T-helper 1 cell treated with Interleukin-12 subunit alpha and Interleukin-12 subunit beta and Interleukin-4 antibody, amounts not matched to agents 30 μg/mL and 1 μg/mL, for 36 hours (primary cell): Measurements from ENCODE around the gene FCRL2.

Source experiments
- H3K27ac Mint-ChIP-seq: one replicate; pipeline ENCODE4 v1.8.0; 2021; ENCODE audit warnings: mild to moderate bottlenecking, mixed read lengths
- H3K27me3 Mint-ChIP-seq: one replicate; pipeline ENCODE4 v1.8.0; 2021; ENCODE audit warnings: low read depth, mixed read lengths
- H3K36me3 Mint-ChIP-seq: one replicate; pipeline ENCODE4 v1.8.0; 2021; ENCODE audit warnings: low read depth, mixed read lengths
- H3K4me1 Mint-ChIP-seq: one replicate; pipeline ENCODE4 v1.8.0; 2021; ENCODE audit warnings: low read depth, mixed read lengths
- H3K4me3 Mint-ChIP-seq: one replicate; pipeline ENCODE4 v1.8.0; 2021; ENCODE audit warnings: mild to moderate bottlenecking, moderate library complexity, mixed read lengths
- H3K9me3 Mint-ChIP-seq: one replicate; pipeline ENCODE4 v1.8.0; 2021; ENCODE audit warnings: mixed read lengths

FCRL2 gene

DNA sequence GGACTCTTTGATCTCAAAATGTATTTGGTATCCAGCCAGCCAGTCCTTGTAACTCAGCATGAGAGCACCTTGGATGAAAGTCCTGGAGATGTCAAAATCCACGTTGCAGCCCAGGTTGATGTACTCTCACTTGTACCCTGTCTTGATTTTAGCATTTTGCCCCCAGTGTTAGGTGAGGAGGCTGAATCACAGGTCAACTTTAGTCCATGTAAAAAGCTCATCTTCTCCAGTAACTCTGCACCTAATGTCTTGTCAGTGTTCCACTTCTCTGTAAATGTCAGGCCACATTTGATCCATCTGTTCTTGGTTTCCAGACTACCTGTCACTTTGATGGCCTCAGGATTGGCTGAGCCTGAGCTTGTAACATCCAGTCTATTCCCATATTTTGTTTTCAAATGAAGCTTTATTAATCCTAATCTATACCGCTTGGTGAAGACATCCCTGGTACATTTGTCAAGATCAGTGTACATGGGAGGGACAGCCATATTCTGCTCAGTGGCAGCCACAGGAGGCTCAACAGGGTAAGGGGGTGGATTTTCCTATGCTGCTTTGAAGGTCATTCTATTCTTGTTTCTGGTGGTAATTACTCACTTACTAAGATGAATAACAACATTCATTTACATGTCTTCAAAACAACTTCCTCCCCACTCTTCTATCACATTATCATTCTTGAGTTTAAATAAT is 52.3 kb downstream of the FCRL2 start:
- no peak overlapping the region for H3K27ac Mint-ChIP-seq

GRCh38 chr1:157723157-157723556 is 53.8 kb downstream of the FCRL2 start:
- Mint-ChIP-seq H3K27ac (no peak overlapping the region), H3K9me3 (peaks cover 15% of the 10 kb centered on the region), H3K4me3 (no peak overlapping the region), H3K36me3 (no peaks in the 10 kb centered on the region), H3K27me3 (no peaks in the 10 kb centered on the region), H3K4me1 (no peaks in the 10 kb centered on the region)

More for the DNA sequence above, 52.3 kb downstream of the FCRL2 start:
- no peak overlapping the region for H3K4me3 Mint-ChIP-seq
- H3K4me1 Mint-ChIP-seq, result no peaks in the 10 kb centered on the region
- H3K27me3 Mint-ChIP-seq, result no peaks in the 10 kb centered on the region
- no peaks in the 10 kb centered on the region for H3K36me3 Mint-ChIP-seq
- peaks cover 15% of the 10 kb centered on the region for H3K9me3 Mint-ChIP-seq

- Mint-ChIP-seq H3K9me3 (peaks cover 15% of the 10 kb centered on the region), H3K27me3 (no peaks in the 10 kb centered on the region), H3K36me3 (no peaks in the 10 kb centered on the region), H3K4me3 (no peak overlapping the region), H3K4me1 (no peaks in the 10 kb centered on the region), H3K27ac (no peak overlapping the region)
Observed at GRCh38 chr1:157721985-157722384, 54.9 kb downstream of the FCRL2 start.

- Mint-ChIP-seq H3K27me3 (no peaks in the 10 kb centered on the region), H3K4me3 (no peak overlapping the region), H3K27ac (no peak overlapping the region), H3K4me1 (no peaks in the 10 kb centered on the region), H3K36me3 (no peaks in the 10 kb centered on the region), H3K9me3 (peaks cover 2% of the 10 kb centered on the region)
Observed at GRCh38 chr1:157715736-157716135, 61.2 kb downstream of the FCRL2 start.

GRCh38 chr1:157711802-157712201 is 65.1 kb downstream of the FCRL2 start:
- H3K4me3 Mint-ChIP-seq, result no peak overlapping the region
- no peaks in the 10 kb centered on the region for H3K27me3 Mint-ChIP-seq

GRCh38 chr1:157704878-157705277 is 72.1 kb downstream of the FCRL2 start:
- Mint-ChIP-seq H3K4me1 (no peaks in the 10 kb centered on the region), H3K27me3 (no peaks in the 10 kb centered on the region), H3K27ac (no peak overlapping the region), H3K9me3 (no peaks in the 10 kb centered on the region), H3K36me3 (no peaks in the 10 kb centered on the region), H3K4me3 (no peak overlapping the region)

More at GRCh38 chr1:157711802-157712201, 65.1 kb downstream of the FCRL2 start:
- H3K4me1 Mint-ChIP-seq, result no peaks in the 10 kb centered on the region
- H3K36me3 Mint-ChIP-seq, result no peaks in the 10 kb centered on the region
- H3K9me3 Mint-ChIP-seq, result no peaks in the 10 kb centered on the region
- no peak overlapping the region for H3K27ac Mint-ChIP-seq

- H3K9me3 Mint-ChIP-seq, result no peaks in the 10 kb centered on the region
- no peak overlapping the region for H3K4me3 Mint-ChIP-seq
- no peaks in the 10 kb centered on the region for H3K27me3 Mint-ChIP-seq
- H3K36me3 Mint-ChIP-seq, result no peaks in the 10 kb centered on the region
- no peak overlapping the region for H3K27ac Mint-ChIP-seq
- no peaks in the 10 kb centered on the region for H3K4me1 Mint-ChIP-seq
Observed at GRCh38 chr1:157703981-157704380, 73.0 kb downstream of the FCRL2 start.

DNA sequence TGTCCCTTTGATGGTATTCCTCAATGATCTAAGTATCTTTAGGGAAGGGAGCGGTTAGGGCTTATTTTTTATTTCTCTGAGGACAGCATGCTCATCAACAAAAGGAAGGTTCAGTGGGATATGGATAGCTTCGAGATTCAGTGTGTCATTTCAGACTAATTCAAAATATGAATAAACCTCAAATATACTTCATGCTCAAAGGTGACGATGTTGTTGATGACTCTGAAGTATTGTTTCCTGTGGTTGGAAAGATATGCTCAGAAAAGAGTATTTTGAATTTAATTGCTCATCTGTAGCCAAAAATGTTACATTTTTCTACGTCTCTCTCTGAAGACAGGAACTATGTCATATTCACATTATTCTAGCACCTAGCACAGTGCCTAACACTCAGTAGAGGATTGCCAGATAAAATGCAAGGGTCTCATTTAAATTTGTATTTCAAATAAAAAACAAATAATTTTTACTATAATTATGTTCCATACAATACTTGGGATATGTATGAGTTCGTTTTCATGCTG is 74.6 kb downstream of the FCRL2 start:
- Mint-ChIP-seq H3K27ac (no peak overlapping the region), H3K27me3 (peaks cover 3% of the 10 kb centered on the region), H3K36me3 (no peaks in the 10 kb centered on the region), H3K4me1 (no peaks in the 10 kb centered on the region), H3K9me3 (no peaks in the 10 kb centered on the region), H3K4me3 (no peak overlapping the region)

- H3K27ac Mint-ChIP-seq, result no peak within 1 kb of the TSS
- H3K4me1 Mint-ChIP-seq, result no peaks in the 10 kb centered on the region
- no peaks in the 10 kb centered on the region for H3K9me3 Mint-ChIP-seq
- no peaks in the 10 kb centered on the region for H3K36me3 Mint-ChIP-seq
- no peak within 1 kb of the TSS for H3K4me3 Mint-ChIP-seq
- H3K27me3 Mint-ChIP-seq, result peaks cover 3% of the 10 kb centered on the region
Observed at GRCh38 chr1:157700732-157701131, 76.2 kb downstream of the FCRL2 start, which contains the start of gene FCRL3. Gene FCRL3 (minus strand): TSS chr1:157700769. CDS start chr1:157700489, 280 bp downstream.

GRCh38 chr1:157700305-157700704 is 76.6 kb downstream of the FCRL2 start:
- Mint-ChIP-seq H3K9me3 (no peaks in the 10 kb centered on the region), H3K4me1 (no peaks in the 10 kb centered on the region), H3K27ac (no peak overlapping the region), H3K36me3 (no peaks in the 10 kb centered on the region), H3K4me3 (no peak overlapping the region), H3K27me3 (peaks cover 3% of the 10 kb centered on the region)

DNA sequence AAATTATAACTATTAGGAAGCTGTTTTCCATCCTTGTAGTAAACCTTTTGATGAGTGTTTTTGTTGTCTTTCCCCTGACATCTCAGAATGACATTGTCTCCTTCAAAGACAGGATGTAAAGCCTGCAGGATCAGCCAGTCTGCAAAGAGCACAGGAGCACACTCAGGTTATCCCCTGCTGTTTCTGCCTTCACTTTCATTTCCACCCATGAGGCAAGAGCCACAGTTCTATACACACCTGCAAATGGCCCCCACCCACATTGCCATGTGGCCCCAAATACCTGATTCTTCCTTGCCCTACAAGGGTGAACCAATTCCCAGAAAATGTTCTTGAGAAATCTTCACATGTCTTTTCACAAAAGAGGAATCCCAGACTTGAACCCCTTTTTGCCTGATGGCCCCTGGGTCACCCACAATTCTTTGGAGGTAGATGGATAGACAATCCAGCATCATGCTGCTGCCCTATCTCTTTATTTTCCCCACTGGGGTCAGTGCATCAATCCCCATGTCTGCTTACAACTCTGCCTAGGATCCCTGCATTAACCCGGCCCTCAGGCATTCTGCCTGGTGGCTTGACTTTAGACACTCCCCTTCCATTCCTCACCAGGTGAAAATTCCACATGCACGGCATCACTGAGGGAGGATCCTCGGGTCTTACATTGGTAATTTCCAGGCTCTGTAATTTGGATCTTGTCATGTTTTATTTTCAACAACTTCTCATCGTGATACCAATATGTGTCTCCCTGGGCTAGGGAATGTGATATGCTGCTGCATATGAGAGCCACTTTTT is 79.0 kb downstream of the FCRL2 start:
- Mint-ChIP-seq H3K4me3 (no peak overlapping the region), H3K27ac (no peak overlapping the region), H3K9me3 (no peaks in the 10 kb centered on the region), H3K27me3 (peaks cover 3% of the 10 kb centered on the region), H3K4me1 (no peaks in the 10 kb centered on the region), H3K36me3 (no peaks in the 10 kb centered on the region)

GRCh38 chr1:157696966-157697628 is 79.8 kb downstream of the FCRL2 start:
- H3K9me3 Mint-ChIP-seq, result no peaks in the 10 kb centered on the region
- no peak overlapping the region for H3K27ac Mint-ChIP-seq
- no peaks in the 10 kb centered on the region for H3K36me3 Mint-ChIP-seq
- H3K27me3 Mint-ChIP-seq, result peaks cover 3% of the 10 kb centered on the region
- H3K4me1 Mint-ChIP-seq, result no peaks in the 10 kb centered on the region
- no peak overlapping the region for H3K4me3 Mint-ChIP-seq
